GM19193 (cell line): ENCODE results near the gene BRI3BP.

Experiments used
- POLR2A ChIP-seq: IDR thresholded peaks from 4 replicates; pipeline ENCODE4 v1.6.1; 2011; ENCODE audit not compliant: insufficient read depth, insufficient read length; ENCODE audit errors: extremely low read depth

BRI3BP gene

DNA sequence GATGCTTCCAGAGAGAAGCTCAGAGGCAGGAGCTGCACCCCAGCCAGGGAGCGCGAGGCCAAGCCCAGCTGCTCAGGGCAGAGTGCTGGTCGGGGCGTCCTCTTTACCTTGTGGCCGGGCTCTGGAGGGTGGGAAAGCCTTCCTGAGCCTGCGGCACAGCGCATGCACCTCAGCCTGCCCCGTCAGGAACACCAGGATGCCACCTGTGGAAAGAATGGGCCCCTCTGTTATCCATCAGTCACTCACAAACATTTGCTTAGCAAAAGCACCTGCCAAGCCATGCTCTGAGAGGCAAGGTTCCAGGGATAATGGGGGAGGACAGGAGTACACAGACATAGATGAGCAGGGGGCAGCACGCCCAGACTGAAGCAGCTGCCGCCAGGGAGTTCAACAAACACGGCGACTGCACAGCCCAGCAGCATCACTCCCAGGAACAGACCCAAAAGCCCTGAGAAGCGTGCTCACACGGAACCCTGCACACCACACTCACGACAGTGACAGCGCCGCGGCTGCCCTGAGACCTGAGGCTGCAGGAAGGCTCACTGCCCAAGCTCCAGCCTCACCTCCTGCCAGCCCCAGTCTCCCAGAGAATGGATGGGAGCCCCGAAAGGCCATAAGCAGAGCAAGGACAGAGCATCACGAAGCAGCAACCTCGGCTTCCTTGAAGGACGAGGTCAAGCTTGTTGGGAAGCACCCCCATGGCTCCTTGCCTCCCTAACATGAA is 26.3 kb upstream of the BRI3BP start:
- no peak for TF ChIP-seq POLR2A

DNA sequence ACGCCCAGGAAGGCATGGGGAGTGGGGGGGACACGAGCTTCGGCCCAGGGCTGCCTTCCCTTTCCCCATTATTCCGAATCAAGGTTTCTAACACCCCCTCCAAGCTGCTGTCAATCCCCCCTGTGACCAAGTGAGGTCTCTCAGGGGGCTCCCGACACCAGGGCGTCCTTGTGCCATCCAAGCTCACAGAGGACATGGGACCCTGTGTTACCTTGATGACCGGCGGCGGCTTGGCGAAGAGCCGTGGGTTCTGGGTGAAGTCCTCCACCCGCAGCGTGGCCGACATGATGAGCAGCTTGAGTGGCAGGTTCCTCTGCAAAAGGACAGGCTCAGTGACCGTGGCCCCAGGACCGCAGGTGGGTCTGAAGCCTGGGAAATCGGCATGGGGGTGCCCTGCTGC is 24.8 kb upstream of the BRI3BP start:
- no peak for TF ChIP-seq POLR2A

DNA sequence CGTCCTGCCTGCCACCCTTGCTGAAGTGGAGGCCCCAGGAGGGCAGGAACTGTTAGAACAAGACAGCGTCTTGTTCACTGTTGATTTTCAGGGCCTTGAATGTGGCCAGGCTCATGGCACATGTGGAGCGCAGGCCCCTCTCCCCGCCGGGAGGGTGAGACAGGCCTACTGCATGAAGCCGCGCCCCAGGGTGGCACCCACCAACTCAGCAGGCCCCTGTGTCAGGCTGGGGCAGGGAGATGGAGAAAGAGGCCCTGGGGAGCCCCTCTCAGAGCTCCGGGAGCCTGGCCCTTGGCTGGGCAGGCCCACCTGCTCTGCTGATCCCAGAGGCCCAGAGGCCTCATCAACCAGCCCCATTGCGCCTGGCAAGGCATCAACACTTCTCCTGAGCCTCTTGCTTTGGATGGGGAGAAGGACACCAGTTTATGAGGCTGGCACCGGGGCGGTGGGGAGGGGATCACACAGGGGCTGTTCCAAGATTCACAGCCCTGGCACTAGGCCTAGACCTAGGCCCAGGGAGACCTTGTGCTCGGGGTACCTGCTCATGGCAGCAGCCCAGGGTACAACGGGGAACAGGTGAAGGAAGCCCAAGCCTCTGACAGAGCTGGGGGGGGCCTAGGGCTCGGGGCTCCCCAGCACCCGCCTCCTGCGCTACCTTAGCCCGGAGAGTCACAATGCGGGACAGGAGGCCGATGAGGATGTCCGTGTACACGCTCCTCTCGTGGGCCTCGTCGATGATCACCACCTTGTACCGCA is 22.6 kb upstream of the BRI3BP start:
- TF ChIP-seq POLR2A = no peak

DNA sequence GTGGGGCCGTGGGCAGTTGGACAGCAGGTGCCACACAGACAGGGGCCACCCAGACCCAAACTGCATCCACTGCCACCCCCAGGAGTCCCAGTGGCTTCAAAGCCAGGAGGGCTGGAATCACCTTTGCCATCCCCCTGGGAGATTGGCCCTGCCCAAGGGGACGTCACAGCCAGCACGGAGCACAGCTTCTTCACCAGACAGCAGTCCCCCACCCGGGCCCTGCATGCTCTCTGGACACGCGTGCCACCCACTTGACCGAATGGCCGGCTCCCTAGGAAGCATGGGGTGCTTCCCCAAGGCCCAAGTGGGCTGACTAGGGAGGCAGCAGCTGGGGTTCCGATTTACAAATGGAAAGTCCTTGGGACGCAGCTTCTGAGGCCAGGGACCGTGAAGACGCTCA is 21.8 kb upstream of the BRI3BP start:
- TF ChIP-seq POLR2A = no peak

DNA sequence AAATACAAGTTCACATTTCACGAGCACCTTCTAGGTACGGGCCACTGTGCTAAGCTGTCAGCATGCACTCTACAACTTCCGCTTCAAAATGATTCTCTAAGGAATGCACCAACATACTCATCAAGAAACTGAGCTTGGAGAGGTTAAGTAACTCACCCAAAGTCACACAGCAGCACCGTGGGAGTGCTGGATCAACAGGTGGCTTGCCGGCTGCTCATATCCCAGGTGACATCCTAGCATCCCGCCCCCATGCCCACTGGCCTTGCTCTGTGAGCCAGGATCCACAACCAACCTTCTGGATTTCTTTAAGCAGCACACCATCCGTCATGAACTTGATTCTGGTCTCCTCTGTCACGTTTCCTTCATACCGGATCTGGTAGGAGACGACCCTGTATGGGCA is 21.2 kb upstream of the BRI3BP start:
- no peak for TF ChIP-seq POLR2A

DNA sequence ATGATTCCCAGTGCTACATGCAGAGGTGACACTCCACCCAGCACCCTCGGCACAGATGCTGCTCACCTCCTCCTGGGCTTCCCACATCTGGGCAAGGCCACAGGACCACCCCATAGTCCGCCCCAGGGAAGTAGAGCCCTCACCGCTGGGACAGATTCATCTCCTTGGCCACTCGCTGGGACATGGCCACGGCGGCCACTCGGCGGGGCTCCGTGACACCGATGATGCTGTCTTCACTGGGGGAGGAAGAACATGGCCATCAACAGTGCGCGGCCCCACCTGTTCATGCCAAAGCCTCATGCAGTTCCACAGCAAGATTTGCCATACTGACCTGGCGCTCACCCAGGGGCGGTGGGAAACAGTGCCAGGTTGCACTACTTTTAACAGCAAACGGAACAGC is 18.2 kb upstream of the BRI3BP start:
- no peak for TF ChIP-seq POLR2A

DNA sequence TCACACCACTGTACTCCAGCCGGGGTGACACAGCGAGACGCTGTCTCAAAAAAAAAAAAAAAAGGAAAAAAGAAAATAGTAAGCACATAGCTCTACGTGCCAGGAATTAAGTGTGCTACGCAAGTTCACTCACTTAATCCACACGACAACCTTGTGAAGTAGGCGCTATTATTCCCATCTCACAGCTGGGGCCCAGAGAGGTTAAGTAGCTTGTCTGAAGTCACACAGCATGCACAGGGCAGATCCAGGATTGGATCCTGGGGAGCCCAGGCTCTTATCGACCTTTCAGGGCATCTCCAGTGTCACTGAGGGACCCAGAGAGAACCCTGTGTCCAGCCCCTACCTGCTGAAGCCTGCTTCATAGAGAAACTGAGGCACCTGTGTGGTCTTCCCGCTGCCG is 16.4 kb upstream of the BRI3BP start:
- no peak for TF ChIP-seq POLR2A

DNA sequence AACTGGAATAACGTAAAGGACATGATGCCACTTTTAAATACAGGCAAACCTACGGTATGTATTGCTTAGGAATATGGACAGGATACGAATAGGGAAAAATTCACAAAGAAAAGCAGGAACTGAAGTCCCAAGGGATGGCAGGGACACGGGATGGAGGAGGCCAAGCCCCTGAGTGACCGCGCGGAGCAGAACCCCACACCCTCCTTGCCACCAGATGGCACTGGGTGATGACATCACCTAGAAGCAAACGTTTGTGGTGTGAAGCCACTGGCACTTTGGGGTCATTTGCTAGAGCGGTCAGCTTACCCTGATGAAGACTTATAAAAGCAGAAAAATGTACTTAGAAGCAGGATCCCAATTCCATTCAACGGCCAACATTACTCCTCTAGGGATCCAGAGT is 13.9 kb upstream of the BRI3BP start:
- no peak for TF ChIP-seq POLR2A

DNA sequence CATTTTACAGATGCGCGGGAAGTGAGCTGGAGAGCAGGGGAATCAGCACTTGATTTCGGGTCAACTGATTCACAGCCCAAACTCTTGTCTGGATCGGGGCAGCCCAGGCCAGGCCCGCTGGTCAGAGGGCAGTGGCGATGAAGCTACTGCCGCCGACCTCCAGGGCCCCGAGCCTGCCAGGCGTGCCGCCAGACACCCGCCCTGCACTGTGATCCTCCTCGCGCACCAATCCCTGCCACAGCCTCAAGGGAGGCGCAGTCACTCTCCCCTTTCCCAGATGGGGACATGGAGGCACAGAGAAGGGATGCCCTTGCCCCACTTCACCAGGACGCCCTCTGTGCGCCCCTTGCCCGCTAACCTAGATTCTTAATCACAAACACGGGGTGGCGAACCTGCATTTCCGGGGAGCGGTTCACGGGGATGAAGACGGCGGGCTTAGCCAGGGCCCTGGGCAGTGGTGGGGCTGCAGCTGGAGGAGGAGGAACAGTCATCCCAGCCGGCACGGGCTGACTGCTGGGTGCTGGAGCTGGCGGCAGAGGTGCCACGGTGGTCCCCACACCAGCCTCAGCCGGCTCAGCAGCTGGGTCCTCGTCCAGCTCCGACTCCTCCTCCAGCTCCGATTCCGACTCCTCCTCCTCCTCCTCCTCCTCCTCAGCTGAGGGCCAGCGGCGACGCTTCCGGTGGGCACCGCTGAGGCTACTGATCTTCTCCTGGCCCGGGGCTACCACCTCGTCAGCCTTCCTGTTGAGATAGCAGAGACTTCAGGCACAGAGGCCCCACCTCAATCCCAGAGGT is 13.2 kb upstream of the BRI3BP start:
- TF ChIP-seq POLR2A = no peak

DNA sequence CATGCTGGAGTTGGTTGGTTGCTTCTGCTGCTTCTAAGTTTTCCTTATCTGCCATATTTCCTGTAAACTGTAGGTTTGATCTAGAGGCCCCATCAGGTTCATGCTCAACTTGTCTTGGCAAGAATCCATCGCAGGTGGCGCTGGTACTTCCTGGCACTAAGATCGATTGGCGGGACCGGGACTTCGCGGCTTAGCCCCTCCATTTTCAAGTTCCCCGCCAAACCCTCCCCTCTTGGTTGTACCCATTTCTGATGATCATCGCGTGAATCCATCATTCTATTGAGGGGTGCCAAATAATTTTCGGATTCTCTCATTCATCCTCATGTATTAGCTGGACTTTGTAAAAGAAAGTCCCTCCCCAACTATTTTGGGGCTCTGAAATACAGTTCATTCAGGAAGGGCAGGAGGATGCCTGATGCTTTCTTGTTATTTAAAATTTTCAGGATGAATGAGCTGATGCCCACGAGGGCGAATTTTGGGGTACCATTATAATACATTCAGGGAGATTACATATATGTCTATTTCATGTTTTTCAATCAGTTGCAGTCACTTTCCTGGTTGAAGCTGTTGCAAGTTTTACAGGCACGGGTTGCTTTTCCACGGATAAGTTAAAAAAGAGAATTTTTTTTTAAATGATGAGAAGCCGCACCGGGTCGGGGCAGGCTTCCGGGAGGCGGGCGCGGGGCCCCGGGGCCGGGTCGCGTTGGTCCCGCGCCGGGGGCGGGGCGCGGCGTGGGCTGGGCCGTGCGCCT is 395 bp upstream of the BRI3BP start:
- TF ChIP-seq POLR2A = no peak

DNA sequence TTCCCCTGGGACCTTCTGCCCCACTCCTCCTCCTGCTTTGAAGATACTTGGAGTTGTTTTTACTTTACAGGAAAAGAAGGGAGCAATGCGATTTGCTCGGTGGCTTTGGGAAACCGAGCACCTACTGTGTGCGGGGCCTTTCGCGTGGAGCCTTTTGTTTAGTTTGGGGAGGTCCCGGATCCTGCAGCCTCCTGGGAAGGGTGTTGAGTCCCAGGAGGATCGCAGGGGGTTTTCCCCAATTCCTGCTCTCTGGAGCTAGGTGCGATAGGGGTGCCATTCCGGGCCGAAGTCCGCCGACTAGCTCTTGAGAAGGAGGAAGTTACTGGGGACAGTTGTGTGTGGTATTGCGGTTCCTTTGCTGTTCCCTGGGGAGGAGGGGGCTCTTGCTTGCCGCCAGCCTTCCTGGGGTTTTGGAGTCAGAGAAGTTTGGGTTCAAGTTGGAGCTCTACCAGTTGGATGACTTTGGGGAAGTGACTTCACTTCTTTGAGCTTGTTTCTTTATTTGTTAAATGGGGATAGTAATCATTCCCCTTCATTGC is 1.1 kb downstream of the BRI3BP start:
- TF ChIP-seq POLR2A = no peak

DNA sequence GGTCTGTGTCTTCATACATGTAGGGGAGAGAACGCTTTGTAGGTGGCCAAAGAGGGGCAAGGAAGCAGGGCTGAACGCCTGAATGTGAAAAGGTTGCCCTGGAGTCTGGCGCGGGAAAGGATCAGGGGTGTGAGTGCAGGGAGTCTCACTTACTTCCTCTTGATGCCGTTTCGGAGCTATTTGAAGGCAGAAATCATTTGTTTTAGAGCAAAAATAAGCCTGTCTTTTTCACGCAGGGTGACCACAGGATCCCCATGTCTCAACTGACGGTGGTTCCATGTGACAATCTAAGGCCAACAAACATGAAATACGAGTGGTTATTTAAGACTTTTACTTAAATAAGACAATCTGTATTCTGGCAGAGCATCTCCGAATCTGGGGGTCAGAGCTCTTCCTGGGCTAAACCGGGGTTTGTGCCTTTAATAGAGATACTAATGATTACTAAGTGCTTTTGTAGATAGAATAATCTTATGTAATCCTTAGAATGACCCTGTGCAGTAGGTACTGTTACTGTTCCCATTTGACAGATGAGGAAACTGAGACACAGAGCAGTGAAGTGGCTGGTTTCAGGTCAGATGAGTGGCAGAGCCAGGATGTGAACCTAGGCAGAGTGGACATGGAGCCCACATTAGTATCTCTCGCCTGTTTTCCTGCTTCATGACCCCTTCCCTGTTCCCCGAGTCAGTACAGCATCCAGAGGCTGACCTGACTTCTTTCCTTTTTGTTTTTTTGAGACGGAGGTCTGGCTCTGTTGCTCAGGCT is 1.9 kb downstream of the BRI3BP start:
- TF ChIP-seq POLR2A = no peak

DNA sequence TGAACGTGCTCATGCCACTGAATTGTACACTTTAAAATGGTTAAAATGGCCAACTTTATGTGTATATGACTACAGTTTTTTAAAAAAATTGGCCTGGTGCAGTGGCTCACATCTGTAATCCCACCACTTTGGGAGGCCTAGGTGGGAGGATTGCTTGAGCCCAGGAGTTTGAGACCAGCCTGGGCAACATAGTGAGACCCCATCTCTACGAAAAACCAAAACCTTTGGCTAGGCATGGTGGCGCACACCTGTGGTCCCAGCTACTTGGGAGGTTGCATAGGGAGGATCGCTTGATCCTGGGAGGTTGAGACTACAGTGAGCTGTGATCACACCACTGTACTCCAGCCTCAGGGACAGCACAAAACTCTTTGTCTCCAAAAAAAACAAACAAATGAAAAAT is 5.3 kb downstream of the BRI3BP start:
- no peak for TF ChIP-seq POLR2A

DNA sequence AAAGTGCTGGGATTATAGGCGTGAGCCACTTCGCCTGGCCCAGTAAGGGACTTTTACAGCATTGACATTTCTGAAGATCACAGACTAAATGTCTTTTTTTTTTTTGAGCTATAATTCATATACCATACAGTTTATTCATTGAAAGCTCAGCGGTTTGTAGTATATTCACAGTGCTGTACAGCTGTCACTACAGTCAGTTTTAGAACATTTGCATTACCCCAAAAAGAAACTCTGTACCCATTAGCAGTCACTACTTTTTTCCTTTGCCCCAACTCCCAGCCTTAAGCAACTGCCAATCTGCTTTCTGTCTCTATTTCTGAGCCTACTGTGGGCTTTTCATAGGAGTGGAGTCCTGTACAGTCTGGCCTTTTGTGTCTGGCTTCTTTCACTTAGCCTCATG is 8.2 kb downstream of the BRI3BP start:
- TF ChIP-seq POLR2A = no peak

DNA sequence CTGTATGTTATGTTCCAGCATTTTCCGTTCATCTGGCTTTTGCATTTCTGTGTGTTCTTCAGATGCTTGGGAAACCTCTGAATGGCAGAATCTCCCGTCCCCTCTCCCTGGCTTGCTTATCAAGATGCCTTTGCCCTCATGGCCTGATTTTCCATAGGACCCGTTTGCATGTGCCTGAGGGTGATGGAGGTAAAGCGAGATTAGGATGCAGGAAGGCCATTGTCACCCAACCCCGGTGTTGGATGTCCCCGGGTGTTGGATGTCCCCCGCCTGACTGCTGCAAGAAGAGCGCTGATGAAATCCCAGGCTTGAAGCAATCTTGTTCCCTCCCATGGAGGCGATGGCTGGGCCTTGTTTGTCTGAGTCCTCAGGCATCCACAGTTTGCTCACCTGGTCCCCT is 9.6 kb downstream of the BRI3BP start:
- TF ChIP-seq POLR2A = no peak

DNA sequence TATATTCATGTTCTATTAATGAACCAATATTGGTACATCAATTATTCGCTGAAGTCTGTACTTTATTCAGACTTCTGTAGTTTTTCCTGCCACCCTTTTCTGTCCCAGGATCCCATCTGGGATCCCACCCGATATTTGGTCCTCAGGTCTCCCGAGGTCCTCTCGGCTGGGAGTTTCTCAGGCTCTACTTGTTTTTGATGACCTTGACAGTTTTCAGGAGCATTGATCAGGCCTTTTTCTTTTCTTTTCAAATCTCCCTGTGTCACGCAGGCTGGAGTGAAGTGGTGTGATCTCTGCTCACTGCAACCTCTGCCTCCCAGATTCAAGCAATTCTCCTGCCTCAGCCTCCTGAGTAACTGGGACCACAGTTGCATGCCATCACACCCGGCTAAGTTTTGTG is 11.2 kb downstream of the BRI3BP start:
- no peak for TF ChIP-seq POLR2A
